ENCODE results near the gene LRIG3. TPM values are rescaled to one million over a fixed set of nuclear protein-coding genes. Genes with fewer than 3 reads are reported as not detected.

The LRIG3 gene
- total and polyA plus RNA-seq, 2 donors (not counting 1 experiment from before 2014, with no cell fraction given): 37.1 to 118 TPM

- Histone ChIP-seq H2AFZ (ENCODE audit: low read length) (no peak overlapping the region), H3K36me3 (ENCODE audit: control insufficient read depth, insufficient read depth, low read length) (no peaks in the 10 kb centered on the region), H3K4me1 (ENCODE audit: control insufficient read depth, extremely low read depth, insufficient read depth, low read length) (no peaks in the 10 kb centered on the region), H3K27ac (ENCODE audit: insufficient read depth, low read length) (no peak overlapping the region), H3K4me3 (replicated peaks in 1 of 4; ENCODE audit: control extremely low read depth in 1 of 4, insufficient read depth in 1 of 4, low read depth in 3 of 4, low read length in 4 of 4) (no peak overlapping the region), H3K27me3 (ENCODE audit: control insufficient read depth, insufficient read depth, low read length) (no peaks in the 10 kb centered on the region), H3K9ac (ENCODE audit: insufficient read depth, low read length) (no peak overlapping the region), H3K4me2 (ENCODE audit: extremely low read depth, insufficient read depth, low read length) (no peak overlapping the region), H4K20me1 (ENCODE audit: control insufficient read depth, extremely low read depth, insufficient read depth, low read length) (no peaks in the 10 kb centered on the region), H3K9me3 (ENCODE audit: control insufficient read depth, insufficient read depth, low read depth, low read length) (no peaks in the 10 kb centered on the region), H3K79me2 (ENCODE audit: control insufficient read depth, insufficient read depth, low read length) (no peaks in the 10 kb centered on the region)
- peak in 1 of 2 donors; percentile 24 for DNase-seq (ENCODE audit: low read depth in 2 of 2)
- TF ChIP-seq EZH2 (IDR thresholded peaks at IDR 0.05; ENCODE audit: low read length, missing control alignments) (no peak), CTCF (conservative IDR thresholded peaks at IDR 0.05 in 1 of 2, IDR thresholded peaks at IDR 0.05 in 1 of 2; ENCODE audit: low read depth in 1 of 2, low read length in 2 of 2) (no peak)
These were observed 39.5 kb upstream of the LRIG3 start for GRCh38 chr12:58959639-58960300.

- H3K4me2 ChIP-seq (ENCODE audit: extremely low read depth, insufficient read depth, low read length): no peak overlapping the region
- no peak overlapping the region for H3K27ac ChIP-seq (ENCODE audit: insufficient read depth, low read length)
- H3K9ac ChIP-seq (ENCODE audit: insufficient read depth, low read length): no peak overlapping the region
- no peaks in the 10 kb centered on the region for H3K27me3 ChIP-seq (ENCODE audit: control insufficient read depth, insufficient read depth, low read length)
- no peaks in the 10 kb centered on the region for H3K4me1 ChIP-seq (ENCODE audit: control insufficient read depth, extremely low read depth, insufficient read depth, low read length)
- no peaks in the 10 kb centered on the region for H3K9me3 ChIP-seq (ENCODE audit: control insufficient read depth, insufficient read depth, low read depth, low read length)
- TF ChIP-seq EZH2 (IDR thresholded peaks at IDR 0.05; ENCODE audit: low read length, missing control alignments): no peak
- no peak for TF ChIP-seq CTCF (conservative IDR thresholded peaks at IDR 0.05 in 1 of 2, IDR thresholded peaks at IDR 0.05 in 1 of 2; ENCODE audit: low read depth in 1 of 2, low read length in 2 of 2)
- no peaks in the 10 kb centered on the region for H3K36me3 ChIP-seq (ENCODE audit: control insufficient read depth, insufficient read depth, low read length)
- no peaks in the 10 kb centered on the region for H4K20me1 ChIP-seq (ENCODE audit: control insufficient read depth, extremely low read depth, insufficient read depth, low read length)
- H3K79me2 ChIP-seq (ENCODE audit: control insufficient read depth, insufficient read depth, low read length): no peaks in the 10 kb centered on the region
- no peak for DNase-seq (ENCODE audit: low read depth in 2 of 2)
- no peak overlapping the region for H3K4me3 ChIP-seq (replicated peaks in 1 of 4; ENCODE audit: control extremely low read depth in 1 of 4, insufficient read depth in 1 of 4, low read depth in 3 of 4, low read length in 4 of 4)
- no peak overlapping the region for H2AFZ ChIP-seq (ENCODE audit: low read length)
These were observed 37.0 kb upstream of the LRIG3 start for GRCh38 chr12:58957298-58957697.

GRCh38 chr12:58955849-58956248, 35.5 kb upstream of the LRIG3 start:
- H3K36me3 ChIP-seq (ENCODE audit: control insufficient read depth, insufficient read depth, low read length): no peaks in the 10 kb centered on the region
- no peak for TF ChIP-seq CTCF (conservative IDR thresholded peaks at IDR 0.05 in 1 of 2, IDR thresholded peaks at IDR 0.05 in 1 of 2; ENCODE audit: low read depth in 1 of 2, low read length in 2 of 2)
- no peak for TF ChIP-seq EZH2 (IDR thresholded peaks at IDR 0.05; ENCODE audit: low read length, missing control alignments)
- H3K4me2 ChIP-seq (ENCODE audit: extremely low read depth, insufficient read depth, low read length): no peak overlapping the region
- no peak overlapping the region for H3K4me3 ChIP-seq (replicated peaks in 1 of 4; ENCODE audit: control extremely low read depth in 1 of 4, insufficient read depth in 1 of 4, low read depth in 3 of 4, low read length in 4 of 4)
- H3K9me3 ChIP-seq (ENCODE audit: control insufficient read depth, insufficient read depth, low read depth, low read length): no peaks in the 10 kb centered on the region
- no peaks in the 10 kb centered on the region for H3K79me2 ChIP-seq (ENCODE audit: control insufficient read depth, insufficient read depth, low read length)
- H3K27ac ChIP-seq (ENCODE audit: insufficient read depth, low read length): no peak overlapping the region
- H3K4me1 ChIP-seq (ENCODE audit: control insufficient read depth, extremely low read depth, insufficient read depth, low read length): no peaks in the 10 kb centered on the region
- H3K27me3 ChIP-seq (ENCODE audit: control insufficient read depth, insufficient read depth, low read length): no peaks in the 10 kb centered on the region
- no peak overlapping the region for H3K9ac ChIP-seq (ENCODE audit: insufficient read depth, low read length)
- DNase-seq (ENCODE audit: low read depth in 2 of 2): no peak
- no peak overlapping the region for H2AFZ ChIP-seq (ENCODE audit: low read length)
- H4K20me1 ChIP-seq (ENCODE audit: control insufficient read depth, extremely low read depth, insufficient read depth, low read length): no peaks in the 10 kb centered on the region
